Measurements from ENCODE around the gene BTBD6. TPM values are rescaled to one million over a fixed set of nuclear protein-coding genes. Genes with fewer than 3 reads are reported as not detected.
"Not testable (repeated sequence)": the region's sequence is repeated elsewhere in the genome, so short reads cannot be mapped to it uniquely, and the experiment has no call there.

Gene BTBD6
- total RNA-seq, 1 donor from 2014 or later: 51.3 TPM

- H3K27me3 ChIP-seq: no peaks in the 10 kb centered on the region
- DNase-seq (no peak), ATAC-seq (peak; percentile 24)
- H3K27ac ChIP-seq: no peak overlapping the region
- TF ChIP-seq, protein P1, sequence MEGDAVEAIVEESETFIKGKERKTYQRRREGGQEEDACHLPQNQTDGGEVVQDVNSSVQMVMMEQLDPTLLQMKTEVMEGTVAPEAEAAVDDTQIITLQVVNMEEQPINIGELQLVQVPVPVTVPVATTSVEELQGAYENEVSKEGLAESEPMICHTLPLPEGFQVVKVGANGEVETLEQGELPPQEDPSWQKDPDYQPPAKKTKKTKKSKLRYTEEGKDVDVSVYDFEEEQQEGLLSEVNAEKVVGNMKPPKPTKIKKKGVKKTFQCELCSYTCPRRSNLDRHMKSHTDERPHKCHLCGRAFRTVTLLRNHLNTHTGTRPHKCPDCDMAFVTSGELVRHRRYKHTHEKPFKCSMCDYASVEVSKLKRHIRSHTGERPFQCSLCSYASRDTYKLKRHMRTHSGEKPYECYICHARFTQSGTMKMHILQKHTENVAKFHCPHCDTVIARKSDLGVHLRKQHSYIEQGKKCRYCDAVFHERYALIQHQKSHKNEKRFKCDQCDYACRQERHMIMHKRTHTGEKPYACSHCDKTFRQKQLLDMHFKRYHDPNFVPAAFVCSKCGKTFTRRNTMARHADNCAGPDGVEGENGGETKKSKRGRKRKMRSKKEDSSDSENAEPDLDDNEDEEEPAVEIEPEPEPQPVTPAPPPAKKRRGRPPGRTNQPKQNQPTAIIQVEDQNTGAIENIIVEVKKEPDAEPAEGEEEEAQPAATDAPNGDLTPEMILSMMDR (IDR thresholded peaks at IDR 0.05): no peak
- intact Hi-C loops (cut with DNase I): no loop called here
- no peaks in the 10 kb centered on the region for H3K36me3 ChIP-seq
- H3K9me3 ChIP-seq: no peaks in the 10 kb centered on the region
- H3K4me1 ChIP-seq: peaks cover 17% of the 10 kb centered on the region
- no peak overlapping the region for H3K4me3 ChIP-seq
Observed at GRCh38 chr14:105292826-105293711, 44.7 kb downstream of the BTBD6 start.

GRCh38 chr14:105294142-105294597, 45.8 kb downstream of the BTBD6 start:
- H3K4me3 ChIP-seq: no peak overlapping the region

DNA sequence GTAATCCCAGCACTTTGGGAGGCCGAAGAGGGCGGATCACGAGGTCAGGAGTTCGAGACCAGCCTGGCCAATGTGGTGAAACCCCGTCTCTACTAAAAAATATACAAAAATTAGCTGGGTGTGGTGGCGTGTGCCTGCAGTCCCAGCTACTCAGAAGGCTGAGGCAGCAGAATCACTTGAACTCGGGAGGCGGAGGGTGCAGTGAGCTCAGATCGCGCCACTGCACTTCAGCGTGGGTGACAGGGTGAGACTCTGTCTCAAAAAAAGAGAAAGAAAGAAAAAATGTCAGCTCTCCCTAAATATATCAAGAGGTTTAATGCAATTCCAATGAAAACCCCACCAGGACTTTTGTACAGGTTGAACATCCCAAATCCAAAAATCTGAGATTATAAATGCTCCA, 49.0 kb downstream of the BTBD6 start:
- ATAC-seq; H3K4me3 ChIP-seq; intact Hi-C loops (cut with DNase I); H3K36me3 ChIP-seq; H3K27ac ChIP-seq; H3K27me3 ChIP-seq; DNase-seq; H3K9me3 ChIP-seq: not testable (repeated sequence)
- peaks cover 33% of the 10 kb centered on the region for H3K4me1 ChIP-seq

More at GRCh38 chr14:105294142-105294597, 45.8 kb downstream of the BTBD6 start:
- Histone ChIP-seq H3K27me3 (no peaks in the 10 kb centered on the region), H3K4me1 (peaks cover 21% of the 10 kb centered on the region), H3K36me3 (no peaks in the 10 kb centered on the region), H3K27ac (no peak overlapping the region), H3K9me3 (no peaks in the 10 kb centered on the region)
- DNase-seq (no peak), ATAC-seq (peak; percentile 76)
- intact Hi-C loops (cut with DNase I): no loop called here
- TF ChIP-seq, protein P1 (IDR thresholded peaks at IDR 0.05): no peak

DNA sequence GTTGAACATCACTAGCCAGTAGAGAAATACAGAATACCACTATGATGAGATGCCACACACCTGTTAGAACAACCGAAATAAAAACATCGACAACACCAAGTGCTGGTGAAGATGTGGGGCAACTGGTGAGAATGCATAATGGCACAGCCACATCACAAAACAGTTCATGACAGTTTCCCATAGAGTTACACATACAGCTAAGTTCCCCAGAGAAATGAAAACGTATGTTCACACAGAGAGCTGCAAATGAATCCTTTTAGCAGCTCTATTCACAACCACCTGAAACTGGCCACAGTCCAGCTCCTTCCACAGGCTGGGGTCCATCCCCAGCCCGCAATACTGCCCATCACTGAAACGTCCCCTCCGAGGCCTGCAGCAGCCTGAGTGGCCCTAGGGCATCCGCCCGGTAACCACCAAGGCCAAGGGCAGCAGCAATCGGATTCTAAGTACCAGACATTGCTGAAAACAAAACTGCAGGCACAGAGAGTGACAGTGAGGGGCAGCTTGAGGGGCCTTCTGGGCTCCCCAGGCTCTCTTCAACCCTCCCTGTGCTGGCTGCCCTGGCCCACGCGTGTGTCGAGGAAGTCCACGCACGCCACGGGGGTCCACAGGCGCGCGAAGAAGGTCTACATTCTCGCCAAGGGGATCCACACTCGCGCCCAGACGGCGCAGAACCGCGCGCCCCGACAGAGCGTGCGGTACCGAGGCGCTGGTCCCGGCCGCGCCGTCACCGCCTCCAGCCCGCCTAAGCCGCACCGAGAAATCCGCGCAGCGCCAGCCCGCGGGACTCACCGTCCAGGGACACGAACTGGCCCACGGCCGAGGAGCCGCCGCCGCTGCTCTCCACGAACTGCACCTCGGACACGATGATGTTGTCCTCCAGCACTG, 51.6 kb downstream of the BTBD6 start:
- Histone ChIP-seq H3K4me3 (peak overlapping the region; percentile 89), H3K4me1 (peaks cover 16% of the 10 kb centered on the region), H3K27ac (peak overlapping the region; percentile 88), H3K36me3 (no peaks in the 10 kb centered on the region), H3K27me3 (no peaks in the 10 kb centered on the region), H3K9me3 (no peaks in the 10 kb centered on the region)
- TF ChIP-seq, protein P1 (IDR thresholded peaks at IDR 0.05): no peak
- intact Hi-C loops (cut with DNase I): no loop called here
- no peak for DNase-seq
- peak; percentile 1 for ATAC-seq

Other genes with a start within 250 kb of the BTBD6 start
- gene CDCA4, start 227.4 kb upstream of the BTBD6 start, total RNA-seq: 4.1 TPM
- gene GPR132, start 183.1 kb upstream of the BTBD6 start, total RNA-seq: 6.7 TPM
- 31.2 TPM for gene JAG2, start 79.8 kb upstream of the BTBD6 start, total RNA-seq
- gene NUDT14, start 67.2 kb upstream of the BTBD6 start, total RNA-seq: 59.1 TPM
- gene BRF1, start 52.5 kb downstream of the BTBD6 start, total RNA-seq: 31.2 TPM
- gene PACS2, start 66.2 kb downstream of the BTBD6 start, total RNA-seq: 86.6 TPM
- 3.2 TPM for gene TEX22, start 150.0 kb downstream of the BTBD6 start, total RNA-seq
- 74.8 TPM for gene MTA1, start 171.3 kb downstream of the BTBD6 start, total RNA-seq
- gene CRIP2, start 226.3 kb downstream of the BTBD6 start, total RNA-seq: 191 TPM
- gene CRIP1, start 238.4 kb downstream of the BTBD6 start, total RNA-seq: 96.2 TPM
- 7.9 TPM for gene TEDC1, start 242.7 kb downstream of the BTBD6 start, total RNA-seq

All from upper lobe of right lung (tissue), 1 donor.